ENCODE measurements around the gene JOSD1. TPM values are rescaled to one million over a fixed set of nuclear protein-coding genes. Genes with fewer than 3 reads are reported as not detected.
A peak's percentile ranks its signal among the peaks of the same experiment; 100 is the strongest.

The JOSD1 gene
- total RNA-seq, 1 donor = 86.1 TPM

DNA sequence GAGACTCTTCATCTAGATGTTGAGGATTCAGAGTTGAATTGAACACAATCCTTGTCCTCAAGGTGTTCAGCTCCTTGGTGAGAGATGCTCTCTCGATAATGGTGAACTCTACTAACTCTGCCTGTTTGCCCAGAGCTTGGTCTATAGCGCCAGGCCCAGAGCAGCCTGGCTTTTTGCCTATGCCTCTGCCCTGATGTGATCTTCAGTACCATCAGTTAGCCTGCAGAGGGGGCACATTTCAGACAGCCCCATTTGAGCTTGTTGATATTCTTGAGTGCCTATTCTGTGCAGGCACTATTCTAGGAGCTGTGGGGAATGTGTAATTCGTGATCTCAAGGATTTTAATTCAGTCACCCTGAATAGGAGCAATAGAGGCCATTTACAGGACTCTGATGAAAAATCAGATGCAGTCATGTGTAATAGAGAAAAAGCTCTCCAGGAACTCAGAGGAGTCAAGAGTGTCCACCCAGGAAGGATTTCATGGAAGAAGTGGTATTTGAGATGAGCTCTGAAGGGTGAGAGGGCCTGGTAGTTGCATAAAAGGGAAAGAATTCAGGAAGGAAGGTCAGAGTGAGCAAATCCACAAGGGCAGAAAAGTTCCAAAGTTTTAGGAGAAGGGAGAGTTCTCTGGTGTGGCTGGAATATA, 24.3 kb upstream of the JOSD1 start:
- Histone ChIP-seq H3K79me2 (ENCODE audit: insufficient read depth, low read length) (peaks cover 10% of the 10 kb centered on the region), H3K9me3 (ENCODE audit: low read depth, low read length) (no peaks in the 10 kb centered on the region), H4K20me1 (ENCODE audit: insufficient read depth, low read length) (peaks cover 15% of the 10 kb centered on the region), H2AFZ (ENCODE audit: low read length) (no peak overlapping the region), H3K27me3 (ENCODE audit: insufficient read depth, low read length) (no peaks in the 10 kb centered on the region), H3K27ac (ENCODE audit: low read depth, low read length) (no peak overlapping the region), H3K4me3 (ENCODE audit: insufficient read depth, low read length) (no peak overlapping the region), H3K4me2 (ENCODE audit: insufficient read depth, low read length) (no peak overlapping the region), H3K36me3 (ENCODE audit: insufficient read depth, low read length) (peaks cover 94% of the 10 kb centered on the region), H3K4me1 (ENCODE audit: insufficient read depth, low read length) (no peaks in the 10 kb centered on the region)
- DNase-seq (ENCODE audit: insufficient read length, low spot score, missing footprints) = peak; percentile 87
- TF ChIP-seq, protein P1, sequence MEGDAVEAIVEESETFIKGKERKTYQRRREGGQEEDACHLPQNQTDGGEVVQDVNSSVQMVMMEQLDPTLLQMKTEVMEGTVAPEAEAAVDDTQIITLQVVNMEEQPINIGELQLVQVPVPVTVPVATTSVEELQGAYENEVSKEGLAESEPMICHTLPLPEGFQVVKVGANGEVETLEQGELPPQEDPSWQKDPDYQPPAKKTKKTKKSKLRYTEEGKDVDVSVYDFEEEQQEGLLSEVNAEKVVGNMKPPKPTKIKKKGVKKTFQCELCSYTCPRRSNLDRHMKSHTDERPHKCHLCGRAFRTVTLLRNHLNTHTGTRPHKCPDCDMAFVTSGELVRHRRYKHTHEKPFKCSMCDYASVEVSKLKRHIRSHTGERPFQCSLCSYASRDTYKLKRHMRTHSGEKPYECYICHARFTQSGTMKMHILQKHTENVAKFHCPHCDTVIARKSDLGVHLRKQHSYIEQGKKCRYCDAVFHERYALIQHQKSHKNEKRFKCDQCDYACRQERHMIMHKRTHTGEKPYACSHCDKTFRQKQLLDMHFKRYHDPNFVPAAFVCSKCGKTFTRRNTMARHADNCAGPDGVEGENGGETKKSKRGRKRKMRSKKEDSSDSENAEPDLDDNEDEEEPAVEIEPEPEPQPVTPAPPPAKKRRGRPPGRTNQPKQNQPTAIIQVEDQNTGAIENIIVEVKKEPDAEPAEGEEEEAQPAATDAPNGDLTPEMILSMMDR (IDR thresholded peaks at IDR 0.05; ENCODE audit: extremely low read depth, low read depth, low read length) = peak; percentile 69

DNA sequence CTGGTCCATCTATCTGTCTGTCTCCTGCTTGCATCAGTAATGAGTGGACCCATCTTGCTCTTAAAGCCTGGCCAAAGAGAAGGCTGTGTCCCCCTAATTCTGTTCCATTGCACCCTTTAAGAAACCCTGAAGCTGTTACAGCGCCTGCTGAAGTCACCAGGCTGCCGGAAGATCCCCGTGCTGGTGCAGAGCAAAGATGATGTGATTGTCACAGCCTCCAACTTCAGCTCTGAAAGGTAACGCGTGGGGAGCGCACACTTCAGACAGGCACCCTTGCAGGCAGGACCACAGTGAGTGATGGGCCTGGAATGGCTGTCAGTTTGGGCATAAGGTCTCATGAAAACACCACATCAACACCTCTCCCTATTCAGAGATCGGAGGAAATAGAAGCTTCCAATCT, 23.4 kb upstream of the JOSD1 start:
- no peak overlapping the region for H3K4me2 ChIP-seq (ENCODE audit: insufficient read depth, low read length)
- no peaks in the 10 kb centered on the region for H3K9me3 ChIP-seq (ENCODE audit: low read depth, low read length)
- no peak overlapping the region for H2AFZ ChIP-seq (ENCODE audit: low read length)
- no peak overlapping the region for H3K27ac ChIP-seq (ENCODE audit: low read depth, low read length)
- no peaks in the 10 kb centered on the region for H3K27me3 ChIP-seq (ENCODE audit: insufficient read depth, low read length)
- DNase-seq (ENCODE audit: insufficient read length, low spot score, missing footprints) = no peak
- TF ChIP-seq, protein P1 (IDR thresholded peaks at IDR 0.05; ENCODE audit: extremely low read depth, low read depth, low read length) = no peak
- H3K4me3 ChIP-seq (ENCODE audit: insufficient read depth, low read length) = no peak overlapping the region
- peaks cover 86% of the 10 kb centered on the region for H3K36me3 ChIP-seq (ENCODE audit: insufficient read depth, low read length)
- H4K20me1 ChIP-seq (ENCODE audit: insufficient read depth, low read length) = peaks cover 15% of the 10 kb centered on the region
- H3K4me1 ChIP-seq (ENCODE audit: insufficient read depth, low read length) = no peaks in the 10 kb centered on the region
- peaks cover 13% of the 10 kb centered on the region for H3K79me2 ChIP-seq (ENCODE audit: insufficient read depth, low read length)

DNA sequence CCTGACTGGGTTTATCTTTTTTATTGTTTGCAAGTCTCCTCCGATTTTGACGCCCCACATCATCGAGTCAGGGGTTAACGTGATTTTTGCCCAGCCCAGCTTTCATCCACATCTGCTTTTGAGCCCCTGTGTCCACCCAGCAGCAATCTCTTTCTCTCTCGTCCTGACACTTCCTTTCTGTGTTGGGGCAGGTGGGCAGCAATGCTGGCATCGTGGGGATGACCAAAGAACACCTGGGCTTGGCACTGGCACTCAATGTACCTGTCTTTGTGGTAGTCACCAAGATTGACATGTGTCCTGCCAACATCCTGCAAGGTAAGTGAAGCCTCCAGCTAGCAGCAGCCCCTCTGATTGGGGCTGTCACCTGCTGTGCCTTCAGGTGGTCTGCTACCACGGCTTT, 20.8 kb upstream of the JOSD1 start:
- TF ChIP-seq, protein P1 (IDR thresholded peaks at IDR 0.05; ENCODE audit: extremely low read depth, low read depth, low read length) = no peak
- no peak for DNase-seq (ENCODE audit: insufficient read length, low spot score, missing footprints)
- Histone ChIP-seq H3K4me1 (ENCODE audit: insufficient read depth, low read length) (peaks cover 13% of the 10 kb centered on the region), H3K9me3 (ENCODE audit: low read depth, low read length) (no peaks in the 10 kb centered on the region), H4K20me1 (ENCODE audit: insufficient read depth, low read length) (peaks cover 15% of the 10 kb centered on the region), H3K27me3 (ENCODE audit: insufficient read depth, low read length) (no peaks in the 10 kb centered on the region), H3K79me2 (ENCODE audit: insufficient read depth, low read length) (peaks cover 24% of the 10 kb centered on the region), H2AFZ (ENCODE audit: low read length) (no peak overlapping the region), H3K4me2 (ENCODE audit: insufficient read depth, low read length) (no peak overlapping the region), H3K4me3 (ENCODE audit: insufficient read depth, low read length) (no peak overlapping the region), H3K36me3 (ENCODE audit: insufficient read depth, low read length) (peaks cover 67% of the 10 kb centered on the region), H3K27ac (ENCODE audit: low read depth, low read length) (no peak overlapping the region)

DNA sequence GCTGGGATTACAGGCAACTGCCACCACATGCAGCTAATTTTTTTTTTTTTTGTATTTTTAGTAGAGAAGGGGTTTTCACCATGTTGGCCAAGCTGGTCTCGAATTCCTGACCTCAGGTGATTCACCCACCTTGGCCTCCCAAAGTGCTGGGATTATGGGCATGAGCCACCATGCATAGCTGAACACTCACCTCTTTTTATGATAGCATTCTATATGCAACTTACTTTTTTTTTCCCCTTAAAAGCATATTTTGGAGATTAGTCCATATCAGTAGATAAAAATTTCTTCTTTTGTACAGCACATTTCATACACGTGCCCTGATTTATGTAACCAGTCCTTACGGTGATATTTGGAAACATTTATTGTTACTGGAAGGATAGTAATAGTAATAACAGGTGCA, 19.6 kb upstream of the JOSD1 start:
- no peak overlapping the region for H3K4me3 ChIP-seq (ENCODE audit: insufficient read depth, low read length)
- no peak overlapping the region for H3K27ac ChIP-seq (ENCODE audit: low read depth, low read length)
- H3K36me3 ChIP-seq (ENCODE audit: insufficient read depth, low read length) = peaks cover 61% of the 10 kb centered on the region
- no peak overlapping the region for H3K4me2 ChIP-seq (ENCODE audit: insufficient read depth, low read length)
- peaks cover 13% of the 10 kb centered on the region for H3K4me1 ChIP-seq (ENCODE audit: insufficient read depth, low read length)
- H2AFZ ChIP-seq (ENCODE audit: low read length) = no peak overlapping the region
- TF ChIP-seq, protein P1 (IDR thresholded peaks at IDR 0.05; ENCODE audit: extremely low read depth, low read depth, low read length) = no peak
- H3K27me3 ChIP-seq (ENCODE audit: insufficient read depth, low read length) = no peaks in the 10 kb centered on the region
- H3K9me3 ChIP-seq (ENCODE audit: low read depth, low read length) = no peaks in the 10 kb centered on the region
- H3K79me2 ChIP-seq (ENCODE audit: insufficient read depth, low read length) = peaks cover 36% of the 10 kb centered on the region
- DNase-seq (ENCODE audit: insufficient read length, low spot score, missing footprints) = no peak
- H4K20me1 ChIP-seq (ENCODE audit: insufficient read depth, low read length) = peaks cover 16% of the 10 kb centered on the region

Measured in osteoblast (primary cell).